H9 (cell line): ENCODE results near the gene PAQR4. TPM values are rescaled to one million over a fixed set of nuclear protein-coding genes. Genes with fewer than 3 reads are reported as not detected.

ENCODE experiments used
- DNase-seq: peaks from one replicate; pipeline ENCODE4 v3.0.0-alpha.2; 2017
- H2AFZ ChIP-seq: one replicate; pipeline ENCODE4 v1.6.1; 2013; ENCODE audit warnings: mild to moderate bottlenecking, low read length, control low read depth, moderate library complexity
- H2AK5ac ChIP-seq: 2 replicates; pipeline ENCODE4 v1.6.1; 2013; ENCODE audit warnings: low read length, control low read depth, mixed read lengths; ENCODE audit not compliant: insufficient read length
- H2BK120ac ChIP-seq: one replicate; pipeline ENCODE4 v1.6.1; 2013; ENCODE audit warnings: low read depth, mild to moderate bottlenecking, low read length, control low read depth, inconsistent platforms; ENCODE audit not compliant: poor library complexity, severe bottlenecking
- H2BK12ac ChIP-seq: 2 replicates; pipeline ENCODE4 v1.6.1; 2013; ENCODE audit warnings: low read length, control low read depth, mixed read lengths, low read depth; ENCODE audit not compliant: insufficient read length
- H2BK15ac ChIP-seq: 2 replicates; pipeline ENCODE4 v1.6.1; 2013; ENCODE audit warnings: low read depth, low read length, control low read depth
- H2BK20ac ChIP-seq: one replicate; pipeline ENCODE4 v1.6.1; 2013; ENCODE audit warnings: low read depth, mild to moderate bottlenecking, low read length, control low read depth, inconsistent platforms; ENCODE audit not compliant: poor library complexity, severe bottlenecking
- H2BK5ac ChIP-seq: 2 replicates; pipeline ENCODE4 v1.6.1; 2013; ENCODE audit warnings: low read length, control low read depth, mixed read lengths; ENCODE audit not compliant: insufficient read length
- H3K14ac ChIP-seq: 2 replicates; pipeline ENCODE4 v1.6.1; 2013; ENCODE audit warnings: low read length, control low read depth; ENCODE audit not compliant: insufficient read depth
- H3K18ac ChIP-seq: 2 replicates; pipeline ENCODE4 v1.6.1; 2013; ENCODE audit warnings: low read depth, mild to moderate bottlenecking, mixed read lengths, low read length, control low read depth; ENCODE audit not compliant: insufficient read length
- H3K23ac ChIP-seq: 2 replicates; pipeline ENCODE4 v1.6.1; 2013; ENCODE audit warnings: low read length, control low read depth, mixed read lengths, low read depth; ENCODE audit not compliant: insufficient read length
- H3K23me2 ChIP-seq: 2 replicates; pipeline ENCODE4 v1.6.1; 2013; ENCODE audit warnings: low read depth, mild to moderate bottlenecking, mixed read lengths, low read length, control low read depth; ENCODE audit not compliant: insufficient read length, poor library complexity, severe bottlenecking
- H3K27ac ChIP-seq: 2 replicates; pipeline ENCODE4 v1.5.1; 2013; ENCODE audit warnings: low read length, control low read depth, mixed read lengths, low read depth; ENCODE audit not compliant: insufficient read length
- H3K27me3 ChIP-seq: 2 replicates; pipeline ENCODE4 v1.6.1; 2013; ENCODE audit warnings: low read length, control low read depth, inconsistent platforms; ENCODE audit not compliant: insufficient read depth
- H3K4ac ChIP-seq: 2 replicates; pipeline ENCODE4 v1.6.1; 2013; ENCODE audit warnings: low read depth, mild to moderate bottlenecking, control low read depth, inconsistent platforms, low read length, moderate library complexity
- H3K4me1 ChIP-seq: 2 replicates; pipeline ENCODE4 v1.6.1; 2013; ENCODE audit warnings: low read length, control low read depth, inconsistent platforms; ENCODE audit not compliant: insufficient read depth
- H3K4me2 ChIP-seq: 2 replicates; pipeline ENCODE4 v1.6.1; 2013; ENCODE audit warnings: low read length, control low read depth, mixed read lengths; ENCODE audit not compliant: insufficient read length, insufficient read depth
- H3K56ac ChIP-seq: 2 replicates; pipeline ENCODE4 v1.6.1; 2013; ENCODE audit warnings: low read depth, mild to moderate bottlenecking, mixed read lengths, low read length, control low read depth; ENCODE audit not compliant: insufficient read length
- H3K79me1 ChIP-seq: 2 replicates; pipeline ENCODE4 v1.6.1; 2013; ENCODE audit warnings: low read depth, mild to moderate bottlenecking, moderate library complexity, low read length, control low read depth, inconsistent platforms; ENCODE audit not compliant: insufficient read depth, poor library complexity, severe bottlenecking
- H3K79me2 ChIP-seq: 2 replicates; pipeline ENCODE4 v1.6.1; 2013; ENCODE audit warnings: low read length, control low read depth, inconsistent platforms; ENCODE audit not compliant: insufficient read depth
- H3K9ac ChIP-seq: 2 replicates; pipeline ENCODE4 v1.6.1; 2013; ENCODE audit warnings: low read length, control low read depth, mixed read lengths; ENCODE audit not compliant: insufficient read length; ENCODE audit errors: extremely low read depth
- H3K9me3 ChIP-seq: one replicate; pipeline ENCODE4 v1.6.1; 2013; ENCODE audit warnings: low read depth, low read length, inconsistent platforms; ENCODE audit not compliant: control insufficient read depth
- H3T11ph ChIP-seq: one replicate; pipeline ENCODE4 v1.6.1; 2013; ENCODE audit warnings: mild to moderate bottlenecking, low read length, control low read depth, inconsistent platforms
- H4K20me1 ChIP-seq: one replicate; pipeline ENCODE4 v1.6.1; 2013; ENCODE audit not compliant: control insufficient read depth, insufficient read length, insufficient read depth
- H4K5ac ChIP-seq: 2 replicates; pipeline ENCODE4 v1.6.1; 2013; ENCODE audit warnings: low read depth, mild to moderate bottlenecking, mixed read lengths, low read length, control low read depth; ENCODE audit not compliant: insufficient read length
- H4K8ac ChIP-seq: replicated peaks from 2 replicates; pipeline ENCODE4 v1.6.1; 2013; ENCODE audit warnings: low read length, control low read depth, mixed read lengths, low read depth; ENCODE audit not compliant: insufficient read length
- H4K91ac ChIP-seq: 2 replicates; pipeline ENCODE4 v1.6.1; 2013; ENCODE audit warnings: low read depth, mild to moderate bottlenecking, moderate library complexity, mixed read lengths, low read length, control low read depth; ENCODE audit not compliant: insufficient read length
- H3K27ac Mint-ChIP-seq, 3 experiments: 2 replicates in 2 of 3; 3 replicates in 1 of 3; pipeline ENCODE4 v1.8.0; 2020 to 2021; ENCODE audit warnings: mixed read lengths in 3 of 3, mild to moderate bottlenecking in 1 of 3, moderate library complexity in 1 of 3
- H3K27me3 Mint-ChIP-seq: 2 replicates; pipeline ENCODE4 v1.8.0; 2021; ENCODE audit warnings: low read depth, mild to moderate bottlenecking, moderate library complexity, mixed read lengths
- H3K36me3 Mint-ChIP-seq, 3 experiments: 2 replicates in 2 of 3; 3 replicates in 1 of 3; pipeline ENCODE4 v1.8.0; 2020 to 2021; ENCODE audit warnings: low read depth in 3 of 3, mixed read lengths in 3 of 3; ENCODE audit not compliant: insufficient read depth in 1 of 3
- H3K4me1 Mint-ChIP-seq, 2 experiments: 2 replicates each; pipeline ENCODE4 v1.8.0; 2020; ENCODE audit warnings: mixed read lengths in 2 of 2
- H3K4me3 Mint-ChIP-seq, 2 experiments: 2 replicates in 1 of 2; 3 replicates in 1 of 2; pipeline ENCODE4 v1.8.0; 2020 to 2021; ENCODE audit warnings: mild to moderate bottlenecking in 2 of 2, mixed read lengths in 2 of 2, moderate library complexity in 1 of 2
- H3K9me3 Mint-ChIP-seq, 2 experiments: 2 replicates in 1 of 2; 3 replicates in 1 of 2; pipeline ENCODE4 v1.8.0; 2020; ENCODE audit warnings: mild to moderate bottlenecking in 2 of 2, mixed read lengths in 2 of 2, moderate library complexity in 1 of 2
- CTCF ChIP-seq: fragments of 200-600 bp; sonication (generic); conservative IDR thresholded peaks from 3 replicates; pipeline ENCODE4 v1.8.0; 2021; ENCODE audit warnings: antibody characterized with exemption, mild to moderate bottlenecking
- WGBS: extraction: QIAGEN DNeasy Blood & Tissue Kit; methylation state at CpG from one replicate; pipeline ENCODE4 v1.1.7; 2013; ENCODE audit warnings: missing lambda C conversion rate, low lambda C conversion rate, mixed read lengths; ENCODE audit not compliant: insufficient read length; ENCODE audit errors: extremely low coverage; 5-methylcytosine and 5-hydroxymethylcytosine counted together
- total RNA-seq: library from RNA; stranded (reverse); gene quantifications from 2 replicates; pipeline ENCODE4 v1.2.1, GENCODE V29; 2021

PAQR4 gene
- total RNA-seq, 1 experiment from 2014 or later, result 32.1 TPM

- Histone ChIP-seq H3K9me3 (no peaks in the 10 kb centered on the region), H3K27ac (peak overlapping the region; percentile 64), H4K91ac (no peak overlapping the region), H3K27me3 (no peaks in the 10 kb centered on the region), H3K4me1 (peaks cover 2% of the 10 kb centered on the region; the same call in 1 of the 2 replicates), H3K23me2 (peaks cover 33% of the 10 kb centered on the region), H4K5ac (no peak overlapping the region), H3K23ac (no peak overlapping the region), H2BK20ac (no peak overlapping the region), H3K4ac (no peak overlapping the region; the same call in 1 of the 2 replicates), H3K79me1 (no peaks in the 10 kb centered on the region), H3K79me2 (peaks cover 9% of the 10 kb centered on the region; the same call in 1 of the 2 replicates), H3K56ac (no peak overlapping the region), H2BK5ac (no peak overlapping the region), H3K9ac (peak overlapping the region; percentile 76), H2BK12ac (no peak overlapping the region), H2AK5ac (no peak overlapping the region), H3K4me2 (peak overlapping the region; percentile 51), H2AFZ (no peak overlapping the region), H4K8ac (no peak overlapping the region), H2BK15ac (no peak overlapping the region), H4K20me1 (no peaks in the 10 kb centered on the region), H3K18ac (peak overlapping the region; percentile 89), H2BK120ac (no peak overlapping the region), H3K14ac (peak overlapping the region; percentile 87), H3T11ph (no peak overlapping the region)
- DNase-seq, result peak; percentile 96
- peak overlapping the region; percentile 93 to 96 for H3K4me3 Mint-ChIP-seq
- no peaks in the 10 kb centered on the region; a peak in 2 of 5 replicates for H3K9me3 Mint-ChIP-seq
- peak overlapping the region; percentile 98 to 100 (median 99) for H3K27ac Mint-ChIP-seq
- peaks cover 29 to 58% of the 10 kb centered on the region in 2 experiments for H3K4me1 Mint-ChIP-seq
- WGBS, result no CpG with 5 or more reads among the region's 57 CpGs
- TF ChIP-seq CTCF, result 0 out of 3 replicates have a peak, but pooled peaks have one; percentile 5
- peaks cover 7% of the 10 kb centered on the region; the same call in 1 of the 2 replicates for H3K27me3 Mint-ChIP-seq
- H3K36me3 Mint-ChIP-seq, result peaks cover 13 to 37% (median 25%) of the 10 kb centered on the region in 3 experiments
Observed at GRCh38 chr16:3020604-3021448, 51.7 kb downstream of the PAQR4 start.
